Measurements from ENCODE around the gene SPDYE17. TPM values are rescaled to one million over a fixed set of nuclear protein-coding genes. Genes with fewer than 3 reads are reported as not detected.
"Not testable (repeated sequence)": the region's sequence is repeated elsewhere in the genome, so short reads cannot be mapped to it uniquely, and the experiment has no call there.

Gene SPDYE17
- total RNA-seq, 1 experiment from 2014 or later = not detected

- H3K27ac Mint-ChIP-seq (ENCODE audit: unreplicated experiment); H3K4me1 Mint-ChIP-seq (ENCODE audit: low read depth, unreplicated experiment); H3K36me3 Mint-ChIP-seq (ENCODE audit: insufficient read depth, unreplicated experiment); H3K9me3 Mint-ChIP-seq (ENCODE audit: low read depth, unreplicated experiment); DNase-seq; H3K27me3 Mint-ChIP-seq (ENCODE audit: unreplicated experiment); BruUV-seq (replicated peaks); CTCF ChIA-PET; H3K4me3 Mint-ChIP-seq (ENCODE audit: low read depth, unreplicated experiment); intact Hi-C loops (cut with micrococcal nuclease; ENCODE audit: unreplicated experiment): not testable (repeated sequence)
These were observed 5.8 kb downstream of the SPDYE17 start for GRCh38 chr7:77026349-77026748.

DNA sequence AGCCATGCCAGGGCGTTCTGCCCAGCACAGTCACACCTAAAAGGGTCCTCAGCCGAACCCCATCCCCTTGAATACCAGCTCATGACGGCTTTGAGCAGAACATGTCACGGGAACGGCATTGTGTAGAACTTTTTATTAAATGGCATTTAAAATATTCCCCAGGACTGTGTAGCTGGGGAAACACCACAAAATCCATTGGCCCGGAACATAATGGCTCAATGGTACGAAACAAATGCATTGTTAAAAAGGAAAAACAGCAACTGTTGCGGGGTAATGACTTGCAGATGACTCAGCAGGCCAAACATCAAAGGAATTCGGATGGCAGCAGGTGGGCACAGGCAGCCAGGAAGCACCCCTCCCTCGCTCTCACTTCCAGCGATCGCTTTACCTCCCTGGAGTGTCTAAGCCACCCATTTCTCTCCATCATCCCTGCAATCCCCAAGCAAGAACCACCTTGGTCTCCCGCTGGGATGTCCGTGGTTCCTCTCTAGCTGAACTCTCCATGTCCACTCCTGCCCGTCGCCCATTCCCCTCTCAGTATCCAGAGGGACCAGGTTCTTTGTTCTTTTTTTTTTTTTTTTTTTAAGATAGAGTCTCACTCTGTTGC lies 22.0 kb downstream of the SPDYE17 start:
- DNase-seq = peak; percentile 37
- CTCF ChIA-PET; intact Hi-C loops (cut with micrococcal nuclease; ENCODE audit: unreplicated experiment); H3K27me3 Mint-ChIP-seq (ENCODE audit: unreplicated experiment); H3K9me3 Mint-ChIP-seq (ENCODE audit: low read depth, unreplicated experiment); BruUV-seq (replicated peaks); H3K4me3 Mint-ChIP-seq (ENCODE audit: low read depth, unreplicated experiment); H3K4me1 Mint-ChIP-seq (ENCODE audit: low read depth, unreplicated experiment); H3K27ac Mint-ChIP-seq (ENCODE audit: unreplicated experiment); H3K36me3 Mint-ChIP-seq (ENCODE audit: insufficient read depth, unreplicated experiment): not testable (repeated sequence)

DNA sequence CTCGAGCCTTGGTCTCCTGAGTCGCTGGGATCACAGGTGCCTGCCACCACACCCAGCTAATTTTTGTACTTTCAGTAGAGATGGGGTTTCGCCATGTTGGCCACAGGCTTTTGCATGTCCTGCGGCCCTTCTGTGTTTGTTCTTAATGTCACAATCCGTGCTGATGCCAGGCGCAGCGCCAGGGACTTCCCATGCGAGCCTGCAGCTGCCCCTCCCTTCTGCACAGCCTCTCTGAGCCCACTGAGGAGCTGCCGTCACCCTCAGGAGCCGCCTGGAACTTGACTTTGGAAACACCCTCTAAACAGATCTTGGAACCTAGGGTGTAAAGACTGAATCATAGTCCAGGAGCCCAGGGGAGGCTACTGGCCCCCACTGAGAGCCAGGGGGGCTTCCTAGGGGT lies 24.2 kb downstream of the SPDYE17 start:
- H3K9me3 Mint-ChIP-seq (ENCODE audit: low read depth, unreplicated experiment); CTCF ChIA-PET; BruUV-seq (replicated peaks); H3K36me3 Mint-ChIP-seq (ENCODE audit: insufficient read depth, unreplicated experiment); H3K4me1 Mint-ChIP-seq (ENCODE audit: low read depth, unreplicated experiment); H3K27me3 Mint-ChIP-seq (ENCODE audit: unreplicated experiment); H3K4me3 Mint-ChIP-seq (ENCODE audit: low read depth, unreplicated experiment); intact Hi-C loops (cut with micrococcal nuclease; ENCODE audit: unreplicated experiment): not testable (repeated sequence)
- DNase-seq = peak; percentile 86
- H3K27ac Mint-ChIP-seq (ENCODE audit: unreplicated experiment) = peak overlapping the region; percentile 60

- CTCF ChIA-PET; intact Hi-C loops (cut with micrococcal nuclease; ENCODE audit: unreplicated experiment); H3K9me3 Mint-ChIP-seq (ENCODE audit: low read depth, unreplicated experiment); H3K27me3 Mint-ChIP-seq (ENCODE audit: unreplicated experiment); H3K4me3 Mint-ChIP-seq (ENCODE audit: low read depth, unreplicated experiment); BruUV-seq (replicated peaks); H3K27ac Mint-ChIP-seq (ENCODE audit: unreplicated experiment); H3K4me1 Mint-ChIP-seq (ENCODE audit: low read depth, unreplicated experiment); DNase-seq; H3K36me3 Mint-ChIP-seq (ENCODE audit: insufficient read depth, unreplicated experiment): not testable (repeated sequence)
These were observed 25.7 kb downstream of the SPDYE17 start for GRCh38 chr7:77006127-77007110.

DNA sequence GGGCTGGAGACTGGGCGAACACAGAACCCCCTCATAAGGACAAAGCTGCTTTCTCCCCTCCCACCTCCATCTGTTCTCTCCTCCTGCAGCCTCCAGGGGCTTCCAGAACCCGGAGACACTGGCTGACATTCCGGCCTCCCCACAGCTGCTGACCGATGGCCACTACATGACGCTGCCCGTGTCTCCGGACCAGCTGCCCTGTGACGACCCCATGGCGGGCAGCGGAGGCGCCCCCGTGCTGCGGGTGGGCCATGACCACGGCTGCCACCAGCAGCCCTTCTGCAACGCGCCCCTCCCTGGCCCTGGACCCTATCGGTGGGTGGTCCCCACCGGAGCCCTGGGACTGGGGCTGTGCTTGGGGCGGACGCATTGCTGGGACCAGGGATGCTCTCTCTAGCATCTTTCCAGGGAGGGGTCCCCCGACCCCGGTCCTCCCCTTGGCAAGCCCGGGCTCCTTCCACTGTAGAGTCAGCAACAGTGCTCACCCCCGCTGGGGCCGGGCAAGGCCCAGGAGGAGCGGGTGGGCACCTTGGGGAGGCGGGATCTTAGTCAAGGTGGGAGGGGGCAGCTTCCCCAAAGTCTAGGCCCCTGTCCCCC lies 26.6 kb downstream of the SPDYE17 start:
- DNase-seq; H3K4me1 Mint-ChIP-seq (ENCODE audit: low read depth, unreplicated experiment); CTCF ChIA-PET; H3K9me3 Mint-ChIP-seq (ENCODE audit: low read depth, unreplicated experiment); H3K27ac Mint-ChIP-seq (ENCODE audit: unreplicated experiment); intact Hi-C loops (cut with micrococcal nuclease; ENCODE audit: unreplicated experiment); BruUV-seq (replicated peaks); H3K27me3 Mint-ChIP-seq (ENCODE audit: unreplicated experiment); H3K4me3 Mint-ChIP-seq (ENCODE audit: low read depth, unreplicated experiment): not testable (repeated sequence)
- H3K36me3 Mint-ChIP-seq (ENCODE audit: insufficient read depth, unreplicated experiment) = peaks cover 11% of the 10 kb centered on the region

DNA sequence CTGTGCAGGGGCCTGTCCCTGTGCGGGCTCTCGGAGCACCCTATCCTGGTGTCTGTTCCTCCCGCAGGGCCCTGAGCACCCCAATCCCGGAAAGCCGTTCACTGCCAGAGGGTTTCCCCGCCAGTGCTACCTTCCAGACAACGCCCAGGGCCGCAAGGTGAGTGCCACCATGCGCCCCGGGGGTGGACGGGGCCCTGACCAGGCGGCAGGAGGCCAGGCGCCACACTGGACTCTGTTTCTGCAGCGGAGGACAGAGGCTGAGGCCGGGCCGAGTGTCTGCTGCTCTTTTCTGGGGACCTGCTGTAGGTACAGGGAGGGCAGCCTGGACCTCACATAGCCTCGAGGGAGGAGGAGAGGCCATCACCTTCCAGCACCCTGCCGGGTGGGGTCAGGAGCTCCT lies 28.0 kb downstream of the SPDYE17 start:
- intact Hi-C loops (cut with micrococcal nuclease; ENCODE audit: unreplicated experiment); DNase-seq; H3K4me3 Mint-ChIP-seq (ENCODE audit: low read depth, unreplicated experiment); H3K4me1 Mint-ChIP-seq (ENCODE audit: low read depth, unreplicated experiment); H3K27ac Mint-ChIP-seq (ENCODE audit: unreplicated experiment); H3K9me3 Mint-ChIP-seq (ENCODE audit: low read depth, unreplicated experiment); BruUV-seq (replicated peaks); H3K27me3 Mint-ChIP-seq (ENCODE audit: unreplicated experiment); CTCF ChIA-PET: not testable (repeated sequence)
- H3K36me3 Mint-ChIP-seq (ENCODE audit: insufficient read depth, unreplicated experiment) = peaks cover 11% of the 10 kb centered on the region

DNA sequence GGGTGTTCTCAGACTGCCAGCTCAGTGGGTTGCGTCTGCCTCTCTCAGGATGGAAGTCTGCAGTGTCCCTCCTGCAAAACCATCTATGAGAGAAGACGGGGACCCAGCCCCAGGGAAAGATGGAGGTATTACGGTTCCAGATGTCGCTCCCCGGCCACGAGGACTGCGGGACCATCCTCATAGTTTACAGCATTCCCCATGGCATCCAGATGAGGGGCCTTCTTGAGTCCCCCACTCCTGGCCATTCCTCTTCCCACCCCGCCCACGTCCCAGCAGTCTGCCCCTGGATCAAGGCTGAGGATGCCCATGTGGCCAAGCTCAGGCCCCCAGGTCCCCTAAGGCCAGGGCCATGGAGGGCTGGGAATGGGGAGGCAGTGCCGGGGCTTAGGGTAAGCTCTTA lies 28.9 kb downstream of the SPDYE17 start:
- H3K27ac Mint-ChIP-seq (ENCODE audit: unreplicated experiment); H3K4me3 Mint-ChIP-seq (ENCODE audit: low read depth, unreplicated experiment); CTCF ChIA-PET; DNase-seq; H3K27me3 Mint-ChIP-seq (ENCODE audit: unreplicated experiment); H3K4me1 Mint-ChIP-seq (ENCODE audit: low read depth, unreplicated experiment); BruUV-seq (replicated peaks); intact Hi-C loops (cut with micrococcal nuclease; ENCODE audit: unreplicated experiment); H3K9me3 Mint-ChIP-seq (ENCODE audit: low read depth, unreplicated experiment): not testable (repeated sequence)
- peaks cover 11% of the 10 kb centered on the region for H3K36me3 Mint-ChIP-seq (ENCODE audit: insufficient read depth, unreplicated experiment)

DNA sequence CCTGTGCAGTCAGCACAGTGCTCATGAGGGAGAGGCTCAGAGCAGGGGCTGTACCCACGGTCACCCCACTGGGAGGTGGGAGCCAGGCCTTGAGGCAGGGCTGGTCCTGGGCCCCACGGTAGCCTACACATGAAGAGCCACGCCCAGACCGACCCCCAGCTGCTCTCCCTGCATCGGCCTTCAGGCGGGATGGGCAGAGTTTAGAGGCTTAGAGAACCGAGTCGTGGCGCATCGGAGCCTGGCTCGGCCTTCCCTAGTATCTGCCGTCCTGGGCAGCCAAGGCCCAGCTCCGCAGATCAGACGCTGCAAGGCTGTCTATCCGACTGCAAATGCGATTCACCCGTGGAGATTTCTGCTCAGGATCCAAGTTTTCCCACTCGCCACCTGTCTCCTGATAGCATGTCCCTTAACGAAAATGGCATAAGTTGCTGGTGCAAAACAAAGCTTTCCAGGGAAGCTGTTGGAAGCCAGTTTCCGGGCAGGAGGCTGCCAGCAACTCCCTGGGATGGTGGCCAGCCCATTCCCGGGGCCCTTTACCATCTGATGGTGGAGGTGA lies 29.4 kb downstream of the SPDYE17 start:
- DNase-seq; H3K27ac Mint-ChIP-seq (ENCODE audit: unreplicated experiment); CTCF ChIA-PET; H3K4me1 Mint-ChIP-seq (ENCODE audit: low read depth, unreplicated experiment); H3K27me3 Mint-ChIP-seq (ENCODE audit: unreplicated experiment); H3K4me3 Mint-ChIP-seq (ENCODE audit: low read depth, unreplicated experiment); intact Hi-C loops (cut with micrococcal nuclease; ENCODE audit: unreplicated experiment); BruUV-seq (replicated peaks); H3K9me3 Mint-ChIP-seq (ENCODE audit: low read depth, unreplicated experiment): not testable (repeated sequence)
- H3K36me3 Mint-ChIP-seq (ENCODE audit: insufficient read depth, unreplicated experiment) = peaks cover 11% of the 10 kb centered on the region

DNA sequence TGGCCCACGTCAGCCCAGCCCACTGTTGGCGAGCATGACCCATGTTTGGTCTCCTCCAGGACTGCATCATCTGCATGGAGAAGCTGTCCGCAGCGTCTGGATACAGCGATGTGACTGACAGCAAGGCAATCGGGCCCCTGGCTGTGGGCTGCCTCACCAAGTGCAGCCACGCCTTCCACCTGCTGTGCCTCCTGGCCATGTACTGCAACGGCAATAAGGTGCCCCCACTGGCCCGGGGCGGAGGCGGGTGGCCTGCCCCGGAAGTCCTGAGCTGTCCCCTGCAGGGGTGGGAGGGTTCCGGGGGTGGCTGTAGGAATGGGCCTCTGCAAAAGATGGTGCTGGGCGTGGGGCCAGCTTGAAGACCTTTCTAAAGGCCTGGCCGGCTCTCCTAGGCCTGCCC lies 30.1 kb downstream of the SPDYE17 start:
- peaks cover 17% of the 10 kb centered on the region for H3K36me3 Mint-ChIP-seq (ENCODE audit: insufficient read depth, unreplicated experiment)
- intact Hi-C loops (cut with micrococcal nuclease; ENCODE audit: unreplicated experiment) = not testable (repeated sequence)

More for the DNA sequence above, 30.1 kb downstream of the SPDYE17 start:
- H3K27ac Mint-ChIP-seq (ENCODE audit: unreplicated experiment); H3K4me3 Mint-ChIP-seq (ENCODE audit: low read depth, unreplicated experiment); H3K4me1 Mint-ChIP-seq (ENCODE audit: low read depth, unreplicated experiment); BruUV-seq (replicated peaks); CTCF ChIA-PET; H3K9me3 Mint-ChIP-seq (ENCODE audit: low read depth, unreplicated experiment); H3K27me3 Mint-ChIP-seq (ENCODE audit: unreplicated experiment): not testable (repeated sequence)
- DNase-seq = peak; percentile 28
